AG10803 (cell line): Measurements from ENCODE around the gene CEP95.
A peak's percentile ranks its signal among the peaks of the same experiment; 100 is the strongest.
"Not testable (repeated sequence)": the region's sequence is repeated elsewhere in the genome, so short reads cannot be mapped to it uniquely, and the experiment has no call there.

Experiments
- DNase-seq: peaks from one replicate; pipeline ENCODE4 v3.0.0; 2010; ENCODE audit warnings: low read depth
- H3K4me3 ChIP-seq: 2 replicates; pipeline ENCODE4 v1.5.1; 2011; ENCODE audit warnings: mild to moderate bottlenecking, low read length, control low read depth
- TF ChIP-seq, protein P1 (sequence below): conservative IDR thresholded peaks from 2 replicates; pipeline ENCODE4 v1.5.1; 2011; ENCODE audit warnings: mild to moderate bottlenecking, low read length, control low read depth, inconsistent platforms

CEP95 gene

DNA sequence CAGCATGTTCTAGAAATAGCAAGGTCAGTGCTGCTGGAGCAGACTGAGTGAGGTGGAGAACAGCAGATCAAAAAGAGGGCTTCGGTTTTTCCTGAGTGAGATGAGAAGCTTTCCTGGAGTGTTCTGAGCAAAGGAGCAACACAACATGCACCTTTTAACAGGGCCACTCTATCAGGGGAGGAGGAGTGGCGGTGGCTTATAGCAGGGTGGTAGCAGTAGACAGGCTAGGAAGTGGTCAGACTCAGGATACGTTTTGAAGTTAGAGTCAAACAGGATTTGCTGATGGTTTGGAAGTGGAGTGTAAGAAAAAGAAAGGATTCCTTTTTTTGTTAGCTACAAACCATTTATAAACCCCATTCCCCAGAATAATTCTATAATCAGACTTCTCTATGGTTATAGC is 22.4 kb upstream of the CEP95 start:
- H3K4me3 ChIP-seq, result no peak overlapping the region
- no peak for DNase-seq
- TF ChIP-seq, protein P1, sequence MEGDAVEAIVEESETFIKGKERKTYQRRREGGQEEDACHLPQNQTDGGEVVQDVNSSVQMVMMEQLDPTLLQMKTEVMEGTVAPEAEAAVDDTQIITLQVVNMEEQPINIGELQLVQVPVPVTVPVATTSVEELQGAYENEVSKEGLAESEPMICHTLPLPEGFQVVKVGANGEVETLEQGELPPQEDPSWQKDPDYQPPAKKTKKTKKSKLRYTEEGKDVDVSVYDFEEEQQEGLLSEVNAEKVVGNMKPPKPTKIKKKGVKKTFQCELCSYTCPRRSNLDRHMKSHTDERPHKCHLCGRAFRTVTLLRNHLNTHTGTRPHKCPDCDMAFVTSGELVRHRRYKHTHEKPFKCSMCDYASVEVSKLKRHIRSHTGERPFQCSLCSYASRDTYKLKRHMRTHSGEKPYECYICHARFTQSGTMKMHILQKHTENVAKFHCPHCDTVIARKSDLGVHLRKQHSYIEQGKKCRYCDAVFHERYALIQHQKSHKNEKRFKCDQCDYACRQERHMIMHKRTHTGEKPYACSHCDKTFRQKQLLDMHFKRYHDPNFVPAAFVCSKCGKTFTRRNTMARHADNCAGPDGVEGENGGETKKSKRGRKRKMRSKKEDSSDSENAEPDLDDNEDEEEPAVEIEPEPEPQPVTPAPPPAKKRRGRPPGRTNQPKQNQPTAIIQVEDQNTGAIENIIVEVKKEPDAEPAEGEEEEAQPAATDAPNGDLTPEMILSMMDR, result no peak

DNA sequence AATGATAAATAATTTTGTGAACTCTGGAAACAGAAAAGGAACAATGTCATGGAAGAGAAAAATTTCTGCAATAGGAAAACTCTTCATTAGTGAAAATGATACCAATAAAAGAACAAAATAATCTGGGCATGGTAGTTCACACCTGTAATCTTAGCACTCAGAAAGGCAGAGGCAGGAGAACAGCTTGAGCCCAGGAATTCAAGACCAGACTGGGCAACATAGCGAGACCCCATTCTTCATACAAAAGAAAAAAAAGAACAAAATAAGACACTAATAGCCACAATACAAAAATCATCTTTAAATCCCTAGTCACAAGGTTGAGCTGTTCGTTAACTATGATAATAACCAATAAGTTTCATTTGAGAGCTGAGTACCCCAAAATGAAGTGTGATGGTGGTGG is 18.5 kb upstream of the CEP95 start:
- H3K4me3 ChIP-seq, result no peak overlapping the region
- DNase-seq, result no peak
- TF ChIP-seq, protein P1, result no peak

GRCh38 chr17:64491034-64491860 is 15.5 kb upstream of the CEP95 start:
- DNase-seq, result peak; percentile 25
- H3K4me3 ChIP-seq, result no peak overlapping the region
- TF ChIP-seq, protein P1, result peak; percentile 70

- H3K4me3 ChIP-seq, result no peak overlapping the region
- TF ChIP-seq, protein P1, result no peak
- DNase-seq, result peak; percentile 22
Measured at GRCh38 chr17:64491994-64492393, 14.8 kb upstream of the CEP95 start.

- no peak for DNase-seq
- no peak overlapping the region for H3K4me3 ChIP-seq
- TF ChIP-seq, protein P1, result peak; percentile 45
Measured at GRCh38 chr17:64492481-64493109, 14.2 kb upstream of the CEP95 start.

DNA sequence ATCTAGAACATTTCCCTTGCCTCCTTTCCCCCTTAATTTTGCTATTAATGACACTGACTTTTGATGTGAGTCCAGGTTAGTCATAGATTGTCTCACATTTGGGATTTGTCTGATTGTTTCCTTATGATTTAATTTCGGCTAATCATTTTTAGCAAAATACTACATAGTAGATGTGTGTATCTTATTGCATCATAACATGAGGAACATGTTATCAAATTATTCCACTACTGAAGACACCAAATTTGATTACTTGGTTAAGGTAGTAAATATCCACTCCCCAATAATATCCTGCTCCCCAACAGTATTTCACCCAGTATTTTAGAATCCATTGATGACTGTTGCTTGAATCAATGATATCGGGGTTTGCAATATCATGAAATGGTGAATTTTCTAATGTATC is 12.7 kb upstream of the CEP95 start:
- H3K4me3 ChIP-seq, result no peak overlapping the region

DNA sequence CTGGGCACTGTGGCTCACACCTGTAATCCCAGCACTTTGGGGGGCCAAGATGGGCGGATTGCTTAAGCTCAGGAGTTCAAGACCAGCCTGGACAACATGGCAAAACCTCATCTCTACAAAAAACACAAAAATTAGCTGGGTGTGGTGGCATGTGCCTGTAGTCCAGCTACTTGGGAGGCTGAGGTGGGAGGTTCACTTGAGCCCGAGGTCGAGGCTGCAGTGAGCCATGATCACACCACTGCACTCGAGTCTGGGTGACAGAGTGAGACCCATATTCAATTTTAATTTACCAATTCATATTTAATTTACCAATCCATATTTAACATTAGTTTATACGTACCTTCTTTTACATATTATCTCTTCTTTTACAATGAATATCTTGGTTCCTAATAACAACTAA is 11.5 kb upstream of the CEP95 start:
- H3K4me3 ChIP-seq, DNase-seq: not testable (repeated sequence)

More for the DNA sequence above, 12.7 kb upstream of the CEP95 start:
- TF ChIP-seq, protein P1, result no peak
- DNase-seq, result no peak
